NCI-H526 (cell line): ENCODE data around the gene PCSK6.
"Not testable (repeated sequence)": the region's sequence is repeated elsewhere in the genome, so short reads cannot be mapped to it uniquely, and the experiment has no call there.

Source experiments
- DNase-seq, 2 experiments: peaks; one replicate each; lab custom pipeline; 2025; lab: John Stamatoyannopoulos, UW

Gene PCSK6

GRCh38 chr15:101378171-101378755 lies 111.2 kb downstream of the PCSK6 start:
- DNase-seq, result no peak

GRCh38 chr15:101376615-101377395 lies 112.7 kb downstream of the PCSK6 start:
- no peak for DNase-seq

GRCh38 chr15:101375006-101375405 lies 114.5 kb downstream of the PCSK6 start:
- not testable (repeated sequence) for DNase-seq

- DNase-seq, result no peak
Measured at GRCh38 chr15:101374326-101374725, 115.2 kb downstream of the PCSK6 start.

- DNase-seq, result no peak
Measured at GRCh38 chr15:101373577-101373976, 115.9 kb downstream of the PCSK6 start.

GRCh38 chr15:101372960-101373525 lies 116.5 kb downstream of the PCSK6 start:
- DNase-seq, result peak in 1 of 2 experiments; percentile 10

- DNase-seq, result no peak
Measured at GRCh38 chr15:101372149-101372577, 117.3 kb downstream of the PCSK6 start.

GRCh38 chr15:101371519-101371918 lies 118.0 kb downstream of the PCSK6 start:
- DNase-seq, result no peak

- DNase-seq, result no peak
Measured at GRCh38 chr15:101371081-101371480, 118.4 kb downstream of the PCSK6 start.

GRCh38 chr15:101370330-101371024 lies 119.0 kb downstream of the PCSK6 start:
- DNase-seq, result no peak

- no peak for DNase-seq
Measured at GRCh38 chr15:101369676-101370075, 119.8 kb downstream of the PCSK6 start.

GRCh38 chr15:101368861-101369642 lies 120.5 kb downstream of the PCSK6 start:
- DNase-seq, result no peak

GRCh38 chr15:101368086-101368780 lies 121.3 kb downstream of the PCSK6 start:
- no peak for DNase-seq

- no peak for DNase-seq
Measured at GRCh38 chr15:101366853-101367252, 122.7 kb downstream of the PCSK6 start.

- no peak for DNase-seq
Measured at GRCh38 chr15:101362986-101363566, 126.4 kb downstream of the PCSK6 start.

GRCh38 chr15:101362359-101362758 lies 127.1 kb downstream of the PCSK6 start:
- no peak for DNase-seq

- no peak for DNase-seq
Measured at GRCh38 chr15:101361418-101361817, 128.1 kb downstream of the PCSK6 start.

GRCh38 chr15:101359365-101359947 lies 130.1 kb downstream of the PCSK6 start:
- no peak for DNase-seq

GRCh38 chr15:101358895-101359294 lies 130.6 kb downstream of the PCSK6 start:
- no peak for DNase-seq

GRCh38 chr15:101357885-101358284 lies 131.6 kb downstream of the PCSK6 start:
- no peak for DNase-seq
